Neural progenitor cell (in vitro differentiated cells): ENCODE results near the gene HIVEP2.

ENCODE experiments used
- CTCF ChIP-seq: fragments of 200-600 bp; sonication (generic); IDR thresholded peaks from 2 replicates; pipeline ENCODE4 v1.5.1; 2017; ENCODE audit warnings: antibody characterized with exemption, mild to moderate bottlenecking
- EZH2 ChIP-seq: fragments of 200-600 bp; sonication (generic); IDR thresholded peaks from 2 replicates; pipeline ENCODE4 v1.6.1; 2017; ENCODE audit warnings: antibody characterized with exemption, mild to moderate bottlenecking, moderate library complexity
- EZH2phosphoT487 ChIP-seq: fragments of 200-600 bp; sonication (generic); IDR thresholded peaks from 2 replicates; pipeline ENCODE4 v1.6.1; 2017; ENCODE audit warnings: antibody characterized with exemption

GRCh38 chr6:142726616-142727015 is 218.4 kb downstream of the HIVEP2 start:
- TF ChIP-seq CTCF (no peak), EZH2phosphoT487 (no peak), EZH2 (no peak)
